DND-41 (cell line): Measurements from ENCODE around the gene TPP2.

Experiments used
- ATAC-seq: fragments of 200-7000 bp; cut with Tn5 transposase; 3 replicates; pipeline ENCODE4 v1.9.1; 2021; ENCODE audit warnings: low read depth; ENCODE audit not compliant: insufficient read depth
- DNase-seq: peaks from one replicate; pipeline ENCODE4 v3.0.0-alpha.2; 2020
- H2AFZ ChIP-seq: 2 replicates; pipeline ENCODE4 v1.6.0; 2012; ENCODE audit warnings: low read depth, low read length
- H3K27ac ChIP-seq: 2 replicates; pipeline ENCODE4 v1.5.1; 2012; ENCODE audit warnings: low read length, inconsistent platforms
- H3K27me3 ChIP-seq: fragments of 200-600 bp; sonication (generic); 2 replicates; pipeline ENCODE4 v1.6.0; 2012; ENCODE audit warnings: low read length, mild to moderate bottlenecking, inconsistent platforms; ENCODE audit not compliant: insufficient read depth, poor library complexity
- H3K36me3 ChIP-seq: 2 replicates; pipeline ENCODE4 v1.5.1; 2012; ENCODE audit warnings: low read length, inconsistent platforms; ENCODE audit not compliant: insufficient read depth
- H3K4me1 ChIP-seq: 2 replicates; pipeline ENCODE4 v1.5.1; 2012; ENCODE audit warnings: mild to moderate bottlenecking, low read length; ENCODE audit not compliant: insufficient read depth
- H3K4me2 ChIP-seq: 2 replicates; pipeline ENCODE4 v1.6.0; 2012; ENCODE audit warnings: mild to moderate bottlenecking, moderate library complexity, low read length, inconsistent platforms; ENCODE audit not compliant: insufficient read depth
- H3K4me3 ChIP-seq, 2 experiments: fragments of 200-600 bp in 1 of 2; shearing (Covaris generic) in 1 of 2; 2 replicates each; pipeline ENCODE4 v1.5.1; 2012 to 2016; ENCODE audit warnings: inconsistent platforms in 2 of 2, low read length in 2 of 2, mild to moderate bottlenecking in 2 of 2, low read depth in 1 of 2, moderate library complexity in 1 of 2
- H3K79me2 ChIP-seq: 2 replicates; pipeline ENCODE4 v1.6.0; 2012; ENCODE audit warnings: low read length, inconsistent platforms; ENCODE audit not compliant: insufficient read depth
- H3K9ac ChIP-seq: 2 replicates; pipeline ENCODE4 v1.6.0; 2012; ENCODE audit warnings: low read depth, mild to moderate bottlenecking, inconsistent platforms, low read length, moderate library complexity
- H3K9me3 ChIP-seq: 2 replicates; pipeline ENCODE4 v1.5.1; 2012; ENCODE audit warnings: low read length, moderate library complexity, mild to moderate bottlenecking, inconsistent platforms; ENCODE audit not compliant: insufficient read depth, severe bottlenecking
- H4K20me1 ChIP-seq: 2 replicates; pipeline ENCODE4 v1.6.0; 2012; ENCODE audit warnings: low read length; ENCODE audit not compliant: insufficient read depth
- EZH2 ChIP-seq: IDR thresholded peaks from 3 replicates; pipeline ENCODE4 v1.6.1; 2012; ENCODE audit warnings: borderline replicate concordance, low read depth, mild to moderate bottlenecking, moderate library complexity, low read length, inconsistent platforms; ENCODE audit not compliant: severe bottlenecking
- TF ChIP-seq, protein P1 (sequence below): IDR thresholded peaks from 2 replicates; pipeline ENCODE4 v1.5.1; 2012; ENCODE audit warnings: borderline replicate concordance, low read length, moderate library complexity, mild to moderate bottlenecking; ENCODE audit not compliant: poor library complexity, severe bottlenecking; ENCODE audit errors: extremely low read depth

Gene TPP2

DNA sequence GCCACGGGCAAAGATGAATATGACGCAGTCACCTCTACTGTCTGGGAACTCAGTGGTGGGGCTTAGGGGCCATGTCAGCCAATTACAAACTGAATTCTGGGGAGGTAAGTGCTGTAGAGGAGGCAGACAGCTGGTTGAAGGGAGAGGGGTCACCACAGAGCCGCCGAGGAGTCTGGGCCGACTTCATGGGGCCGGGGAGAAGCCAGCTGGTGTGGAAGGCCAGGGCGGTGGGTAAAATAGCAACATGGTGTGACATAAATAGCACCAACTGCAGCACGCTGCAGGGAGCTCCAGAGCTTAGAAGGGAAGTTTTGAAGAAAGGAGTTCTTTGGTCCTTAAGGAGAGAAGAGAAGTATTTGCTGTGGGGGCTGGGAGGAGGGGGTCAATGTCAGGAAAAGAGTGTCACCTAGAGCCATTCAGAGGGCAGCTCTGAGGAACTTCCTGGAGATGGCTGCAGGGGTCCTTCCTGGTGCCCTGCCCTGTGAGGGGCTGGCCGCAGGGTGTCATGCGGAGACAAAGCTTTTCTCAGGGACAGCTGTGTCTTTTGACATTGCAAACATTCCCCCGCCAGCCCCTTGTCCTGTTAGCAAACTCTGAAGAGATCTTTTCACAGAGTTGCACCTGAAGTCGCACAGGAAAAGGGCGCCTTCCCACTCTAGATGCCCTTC is 91.7 kb downstream of the TPP2 start:
- TF ChIP-seq EZH2, result no peak
- TF ChIP-seq, protein P1, sequence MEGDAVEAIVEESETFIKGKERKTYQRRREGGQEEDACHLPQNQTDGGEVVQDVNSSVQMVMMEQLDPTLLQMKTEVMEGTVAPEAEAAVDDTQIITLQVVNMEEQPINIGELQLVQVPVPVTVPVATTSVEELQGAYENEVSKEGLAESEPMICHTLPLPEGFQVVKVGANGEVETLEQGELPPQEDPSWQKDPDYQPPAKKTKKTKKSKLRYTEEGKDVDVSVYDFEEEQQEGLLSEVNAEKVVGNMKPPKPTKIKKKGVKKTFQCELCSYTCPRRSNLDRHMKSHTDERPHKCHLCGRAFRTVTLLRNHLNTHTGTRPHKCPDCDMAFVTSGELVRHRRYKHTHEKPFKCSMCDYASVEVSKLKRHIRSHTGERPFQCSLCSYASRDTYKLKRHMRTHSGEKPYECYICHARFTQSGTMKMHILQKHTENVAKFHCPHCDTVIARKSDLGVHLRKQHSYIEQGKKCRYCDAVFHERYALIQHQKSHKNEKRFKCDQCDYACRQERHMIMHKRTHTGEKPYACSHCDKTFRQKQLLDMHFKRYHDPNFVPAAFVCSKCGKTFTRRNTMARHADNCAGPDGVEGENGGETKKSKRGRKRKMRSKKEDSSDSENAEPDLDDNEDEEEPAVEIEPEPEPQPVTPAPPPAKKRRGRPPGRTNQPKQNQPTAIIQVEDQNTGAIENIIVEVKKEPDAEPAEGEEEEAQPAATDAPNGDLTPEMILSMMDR, result no peak
- no peak overlapping the region for H3K27ac ChIP-seq
- H3K27me3 ChIP-seq, result peaks cover 15% of the 10 kb centered on the region
- no peaks in the 10 kb centered on the region for H3K9me3 ChIP-seq
- no peak overlapping the region for H2AFZ ChIP-seq
- no peaks in the 10 kb centered on the region for H4K20me1 ChIP-seq
- no peak for ATAC-seq
- no peak overlapping the region for H3K9ac ChIP-seq
- H3K79me2 ChIP-seq, result no peaks in the 10 kb centered on the region
- H3K4me2 ChIP-seq, result no peak overlapping the region
- no peak overlapping the region for H3K4me3 ChIP-seq
- DNase-seq, result no peak
- H3K4me1 ChIP-seq, result no peaks in the 10 kb centered on the region
- H3K36me3 ChIP-seq, result no peaks in the 10 kb centered on the region

DNA sequence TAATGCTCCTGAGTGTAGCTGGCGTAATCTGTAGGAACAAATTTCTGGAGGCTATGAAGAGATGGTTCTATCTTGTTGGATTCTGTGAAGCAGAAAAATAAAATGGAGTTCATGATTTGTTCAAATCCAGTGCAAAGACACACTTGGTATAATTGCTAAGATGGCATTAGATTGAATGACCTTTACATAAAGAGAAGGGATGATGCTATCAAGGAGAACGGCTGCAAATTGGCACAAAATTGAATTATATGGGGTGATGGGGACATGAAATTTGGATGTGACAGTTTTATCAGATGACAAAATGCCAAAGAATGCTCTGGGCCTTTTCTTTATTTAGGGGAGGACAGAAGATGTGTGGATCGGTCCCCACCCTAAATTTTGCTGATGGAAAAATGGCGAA is 94.1 kb downstream of the TPP2 start:
- H3K9me3 ChIP-seq, result no peaks in the 10 kb centered on the region
- no peaks in the 10 kb centered on the region for H3K79me2 ChIP-seq
- H3K36me3 ChIP-seq, result no peaks in the 10 kb centered on the region
- H3K27me3 ChIP-seq, result peaks cover 23% of the 10 kb centered on the region
- no peak overlapping the region for H3K9ac ChIP-seq
- no peak for ATAC-seq
- H3K4me3 ChIP-seq, result no peak overlapping the region
- TF ChIP-seq, protein P1, result no peak
- TF ChIP-seq EZH2, result no peak
- H3K4me2 ChIP-seq, result no peak overlapping the region
- H3K4me1 ChIP-seq, result no peaks in the 10 kb centered on the region
- H2AFZ ChIP-seq, result no peak overlapping the region
- H3K27ac ChIP-seq, result no peak overlapping the region
- H4K20me1 ChIP-seq, result no peaks in the 10 kb centered on the region
- no peak for DNase-seq

DNA sequence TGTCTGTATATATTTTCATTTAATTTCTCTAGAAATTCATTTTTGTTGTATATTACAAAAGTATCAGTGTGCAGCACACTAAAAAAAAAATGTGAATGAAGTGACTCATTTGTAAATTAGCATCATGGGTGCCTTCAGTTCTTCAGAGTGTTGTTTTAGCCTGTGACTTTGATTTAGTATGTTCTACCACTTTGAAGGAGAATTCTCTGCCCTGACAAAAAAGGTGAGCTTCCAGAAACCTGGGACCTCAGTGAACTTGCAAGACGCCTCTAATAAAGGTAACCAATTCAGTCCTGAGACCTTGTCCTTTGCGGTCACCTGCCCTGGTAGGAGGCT is 95.7 kb downstream of the TPP2 start:
- Histone ChIP-seq H3K9ac (no peak overlapping the region), H3K27ac (no peak overlapping the region), H3K4me1 (no peaks in the 10 kb centered on the region), H3K4me2 (no peak overlapping the region), H3K4me3 (no peak overlapping the region), H3K36me3 (no peaks in the 10 kb centered on the region), H2AFZ (no peak overlapping the region), H3K27me3 (peaks cover 23% of the 10 kb centered on the region), H3K9me3 (no peaks in the 10 kb centered on the region), H4K20me1 (no peaks in the 10 kb centered on the region), H3K79me2 (no peaks in the 10 kb centered on the region)
- DNase-seq (no peak), ATAC-seq (no peak)
- TF ChIP-seq, protein P1, result no peak
- no peak for TF ChIP-seq EZH2
